ENCODE results near the gene NCAPH2.

NCAPH2 gene

GRCh38 chr22:50502628-50503474 is 5.2 kb upstream of the NCAPH2 start:
- TF ChIP-seq CTCF (IDR thresholded peaks at IDR 0.05; ENCODE audit: low read depth, low read length, missing control alignments): no peak
- no peak for DNase-seq (ENCODE audit: low read depth)
- H3K4me3 ChIP-seq (ENCODE audit: low read depth, low read length): no peak overlapping the region
- in situ Hi-C loops (cut with HindIII; ENCODE audit: low sequenced_read_pairs): no loop called here

GRCh38 chr22:50503475-50504145 is 4.4 kb upstream of the NCAPH2 start:
- H3K4me3 ChIP-seq (ENCODE audit: low read depth, low read length): no peak overlapping the region
- no peak for DNase-seq (ENCODE audit: low read depth)
- in situ Hi-C loops (cut with HindIII; ENCODE audit: low sequenced_read_pairs): no loop called here
- peak; percentile 13 for TF ChIP-seq CTCF (IDR thresholded peaks at IDR 0.05; ENCODE audit: low read depth, low read length, missing control alignments)

GRCh38 chr22:50504369-50505211 is 3.4 kb upstream of the NCAPH2 start:
- no peak for TF ChIP-seq CTCF (IDR thresholded peaks at IDR 0.05; ENCODE audit: low read depth, low read length, missing control alignments)
- in situ Hi-C loops (cut with HindIII; ENCODE audit: low sequenced_read_pairs): no loop called here
- DNase-seq (ENCODE audit: low read depth): no peak
- no peak overlapping the region for H3K4me3 ChIP-seq (ENCODE audit: low read depth, low read length)

GRCh38 chr22:50505276-50505775 is 2.7 kb upstream of the NCAPH2 start:
- H3K4me3 ChIP-seq (ENCODE audit: low read depth, low read length): no peak overlapping the region
- no peak for TF ChIP-seq CTCF (IDR thresholded peaks at IDR 0.05; ENCODE audit: low read depth, low read length, missing control alignments)
- DNase-seq (ENCODE audit: low read depth): no peak
- in situ Hi-C loops (cut with HindIII; ENCODE audit: low sequenced_read_pairs): no loop called here

GRCh38 chr22:50505776-50506610 is 2.0 kb upstream of the NCAPH2 start:
- in situ Hi-C loops (cut with HindIII; ENCODE audit: low sequenced_read_pairs): no loop called here
- DNase-seq (ENCODE audit: low read depth): no peak
- TF ChIP-seq CTCF (IDR thresholded peaks at IDR 0.05; ENCODE audit: low read depth, low read length, missing control alignments): no peak
- peak overlapping the region; percentile 97 for H3K4me3 ChIP-seq (ENCODE audit: low read depth, low read length)
